Spleen (tissue), 11 donors: ENCODE measurements around the gene TM9SF3. TPM values are rescaled to one million over a fixed set of nuclear protein-coding genes. Genes with fewer than 3 reads are reported as not detected.

Source experiments
- DNase-seq: peaks from one replicate; pipeline ENCODE4 v3.0.0-alpha.2; 2020
- H3K27ac ChIP-seq, 8 donors: fragments of 200-600 bp; sonication (generic) in 7 of 8; 1 replicate in 4 of 8; 2 replicates in 4 of 8; pipeline versions ENCODE4 v1.5.0 to v1.8.0; 2016 to 2021; ENCODE audit warnings: inconsistent platforms in 4 of 8, mild to moderate bottlenecking in 4 of 8, moderate library complexity in 1 of 8
- H3K27me3 ChIP-seq, 7 donors: fragments of 200-600 bp; sonication (generic) in 6 of 7; replicated peaks in 1 of 7; 1 replicate in 4 of 7; 2 replicates in 3 of 7; pipeline versions ENCODE4 v1.5.0 to v1.8.0; 2016 to 2021; ENCODE audit warnings: inconsistent platforms in 3 of 7, mild to moderate bottlenecking in 1 of 7
- H3K36me3 ChIP-seq, 6 donors: fragments of 200-600 bp; sonication (generic) in 5 of 6; 1 replicate in 4 of 6; 2 replicates in 2 of 6; pipeline versions ENCODE4 v1.5.0 to v1.8.0; 2016 to 2021; ENCODE audit warnings: inconsistent platforms in 2 of 6
- H3K4me1 ChIP-seq, 6 donors: fragments of 200-600 bp; sonication (generic) in 5 of 6; 1 replicate in 3 of 6; 2 replicates in 3 of 6; pipeline versions ENCODE4 v1.5.0 to v1.8.0; 2016 to 2021; ENCODE audit warnings: inconsistent platforms in 3 of 6
- H3K4me3 ChIP-seq, 8 donors: fragments of 200-600 bp; sonication (generic) in 7 of 8; 1 replicate in 4 of 8; 2 replicates in 4 of 8; pipeline versions ENCODE4 v1.5.0 to v1.8.0; 2016 to 2021; ENCODE audit warnings: inconsistent platforms in 4 of 8, mild to moderate bottlenecking in 4 of 8, moderate library complexity in 2 of 8
- H3K9me3 ChIP-seq, 8 donors: fragments of 200-600 bp; sonication (generic) in 7 of 8; 1 replicate in 4 of 8; 2 replicates in 4 of 8; pipeline versions ENCODE4 v1.5.0 to v1.8.0; 2016 to 2021; ENCODE audit warnings: inconsistent platforms in 4 of 8
- POLR2A ChIP-seq, 3 donors: fragments of 450-650 bp; IDR thresholded peaks; one replicate each; pipeline ENCODE4 v1.5.1; 2017; ENCODE audit warnings: antibody characterized with exemption in 3 of 3, mild to moderate bottlenecking in 1 of 3
- POLR2AphosphoS5 ChIP-seq, 3 donors: sonication (generic); formaldehyde crosslinking; IDR thresholded peaks; one replicate each; pipeline ENCODE4 v1.5.1; 2017; ENCODE audit warnings: antibody characterized with exemption in 3 of 3
- WGBS, 5 donors: extraction: QIAGEN DNeasy Blood & Tissue Kit in 3 of 5; methylation state at CpG; one replicate each; pipeline versions ENCODE4 v1.1.5 to v1.1.7; 2013 to 2018; 5-methylcytosine and 5-hydroxymethylcytosine counted together
- intact Hi-C: fragments of 100-400 bp; cut with DNase I; formaldehyde crosslinking; loops from one replicate; pipeline ENCODE4 v1.15.0; 2023; ENCODE audit warnings: low total_unique reads
- polyA plus RNA-seq, 3 donors: library from polyadenylated mRNA; stranded (reverse); fragments of 200-250 nt; gene quantifications; one replicate each; pipeline ENCODE4 v1.2.1, GENCODE V29; 2013
- total RNA-seq, 7 donors: library from RNA; depleted of rRNA in 3 of 7; stranded (reverse); fragments of >200 nt in 3 of 7; fragmentation: NEBNext Ultra II Directional in 4 of 7; extraction: Animal tissue kit (Norgen Biotek cat#: 25700) in 4 of 7; gene quantifications; one replicate each; pipeline versions ENCODE4 v1.1.0 to v1.2.1, GENCODE V29; 2016 to 2021
- TF ChIP-seq, protein P1 (sequence below), 11 experiments: fragments of 200-600 bp in 7 of 11; fragments of 450-650 bp in 4 of 11; sonication (generic) in 4 of 11; IDR thresholded peaks in 8 of 11; conservative IDR thresholded peaks in 3 of 11; 1 replicate in 7 of 11; 2 replicates in 4 of 11; pipeline versions ENCODE4 v1.4.0 to v1.8.0; 2016 to 2021; ENCODE audit warnings: antibody characterized with exemption in 11 of 11, inconsistent platforms in 4 of 11, mild to moderate bottlenecking in 1 of 11
- donor health status: healthy with polysubstance abuse.
- donor health status: DM: no; HTN: no; CAD: no; lungs with moderate emphysema.
- donor health status: DM: no; HTN: no; CAD: no.
- donor health status: Bipolar disorder and iron deficiency.
- donor health status: healthy.
- donor health status: DM: no; HTN: no; CAD: no.
- donor health status: DM: yes; HTN: yes; CAD: no.

TM9SF3 gene
- total and polyA plus RNA-seq, 10 donors, result 13.2 to 107 (median 76.7) TPM

DNA sequence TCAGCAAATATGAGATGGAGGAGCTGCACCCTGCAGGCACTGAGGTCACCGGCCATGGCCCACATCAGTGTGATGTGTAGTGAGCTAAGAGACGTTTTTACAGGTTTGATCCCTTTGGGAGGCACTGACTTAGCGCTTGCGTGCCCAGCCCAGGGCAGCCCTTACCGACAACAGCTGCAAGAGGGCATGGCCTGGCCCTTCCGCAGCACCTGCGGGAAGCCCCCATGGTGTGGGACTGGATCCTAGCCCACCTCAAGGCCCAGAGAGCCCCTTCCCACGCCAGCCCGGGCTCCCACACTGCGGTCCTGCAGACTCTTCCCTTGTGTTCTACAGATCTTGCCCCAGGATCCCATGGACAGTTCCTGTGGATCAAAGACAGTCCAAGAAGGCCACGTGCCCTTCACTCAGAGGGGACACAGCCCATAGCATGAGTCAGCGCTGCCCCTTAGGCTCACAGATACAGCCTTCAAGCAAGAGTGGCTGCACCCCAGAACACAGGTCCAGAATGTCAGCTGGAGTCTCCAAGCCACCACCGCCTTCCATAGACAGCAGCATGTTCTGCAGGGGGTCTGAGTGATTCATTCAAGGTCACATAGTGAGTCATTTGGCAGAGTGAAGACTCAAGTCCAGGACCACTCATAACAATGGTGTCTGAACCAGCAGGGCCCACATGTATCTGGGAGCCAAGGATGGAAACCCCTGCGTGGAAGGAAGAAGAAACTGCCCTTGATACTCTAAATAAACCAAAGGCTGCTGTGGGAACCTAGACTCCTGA lies 98.5 kb downstream of the TM9SF3 start:
- TF ChIP-seq POLR2A (IDR thresholded peaks at IDR 0.05), result no peak
- no peak overlapping the region for H3K27ac ChIP-seq
- no peak overlapping the region for H3K4me3 ChIP-seq
- intact Hi-C loops, result no loop called here
- H3K4me1 ChIP-seq, result no peaks in the 10 kb centered on the region
- no peaks in the 10 kb centered on the region for H3K9me3 ChIP-seq
- H3K27me3 ChIP-seq, result peaks cover 0 to 5% (median 0%) of the 10 kb centered on the region in 7 donors
- WGBS, 5 donors, result 85 to 91% (median 86%) methylated on average over 9 to 14 of the region's 14 CpGs
- H3K36me3 ChIP-seq, result no peaks in the 10 kb centered on the region
- DNase-seq, result no peak

DNA sequence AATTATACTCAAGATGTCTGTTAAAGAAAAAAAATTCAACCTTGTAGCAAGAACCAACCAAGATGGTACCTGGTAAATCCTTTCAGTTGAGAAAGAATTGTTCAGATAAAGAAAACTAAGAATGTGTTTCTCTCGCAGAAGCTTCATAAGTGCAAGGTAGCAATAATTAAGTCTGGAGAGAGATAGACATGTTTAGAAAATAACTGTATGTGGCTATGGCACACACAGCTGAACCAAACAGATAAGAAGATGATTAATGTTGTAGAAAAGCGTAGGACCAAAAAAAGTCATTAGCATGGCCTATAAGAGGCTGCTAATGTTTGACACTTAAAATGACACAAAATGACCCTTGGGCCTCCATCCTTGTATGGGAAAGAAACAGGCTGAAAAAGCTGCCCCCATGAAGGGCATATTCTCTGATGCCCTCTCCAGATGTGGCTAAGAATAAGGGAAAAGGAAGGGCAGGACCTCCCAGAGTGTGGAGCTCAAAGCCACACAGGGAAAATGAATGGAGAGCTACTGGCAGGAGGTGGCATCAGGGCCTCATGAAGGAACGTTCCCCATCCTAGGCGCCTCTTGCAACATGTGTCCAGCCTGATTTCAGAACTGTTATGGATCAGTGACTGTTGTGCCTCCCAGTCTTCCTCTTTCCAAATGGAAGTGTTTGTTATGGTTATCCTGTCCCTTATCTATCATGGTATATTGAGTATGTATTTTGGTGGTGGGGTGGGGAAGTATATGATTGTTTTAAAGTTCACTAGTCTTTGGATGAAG lies 103.8 kb downstream of the TM9SF3 start:
- Histone ChIP-seq H3K4me1 (no peaks in the 10 kb centered on the region), H3K4me3 (no peak overlapping the region), H3K27me3 (peaks cover 0 to 18% (median 0%) of the 10 kb centered on the region in 7 donors), H3K36me3 (no peaks in the 10 kb centered on the region), H3K9me3 (no peaks in the 10 kb centered on the region), H3K27ac (no peak overlapping the region)
- intact Hi-C loops, result no loop called here
- no peak for DNase-seq
- TF ChIP-seq POLR2AphosphoS5 (IDR thresholded peaks at IDR 0.05), result no peak
- no peak for TF ChIP-seq POLR2A (IDR thresholded peaks at IDR 0.05)
- TF ChIP-seq, protein P1, sequence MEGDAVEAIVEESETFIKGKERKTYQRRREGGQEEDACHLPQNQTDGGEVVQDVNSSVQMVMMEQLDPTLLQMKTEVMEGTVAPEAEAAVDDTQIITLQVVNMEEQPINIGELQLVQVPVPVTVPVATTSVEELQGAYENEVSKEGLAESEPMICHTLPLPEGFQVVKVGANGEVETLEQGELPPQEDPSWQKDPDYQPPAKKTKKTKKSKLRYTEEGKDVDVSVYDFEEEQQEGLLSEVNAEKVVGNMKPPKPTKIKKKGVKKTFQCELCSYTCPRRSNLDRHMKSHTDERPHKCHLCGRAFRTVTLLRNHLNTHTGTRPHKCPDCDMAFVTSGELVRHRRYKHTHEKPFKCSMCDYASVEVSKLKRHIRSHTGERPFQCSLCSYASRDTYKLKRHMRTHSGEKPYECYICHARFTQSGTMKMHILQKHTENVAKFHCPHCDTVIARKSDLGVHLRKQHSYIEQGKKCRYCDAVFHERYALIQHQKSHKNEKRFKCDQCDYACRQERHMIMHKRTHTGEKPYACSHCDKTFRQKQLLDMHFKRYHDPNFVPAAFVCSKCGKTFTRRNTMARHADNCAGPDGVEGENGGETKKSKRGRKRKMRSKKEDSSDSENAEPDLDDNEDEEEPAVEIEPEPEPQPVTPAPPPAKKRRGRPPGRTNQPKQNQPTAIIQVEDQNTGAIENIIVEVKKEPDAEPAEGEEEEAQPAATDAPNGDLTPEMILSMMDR (IDR thresholded peaks at IDR 0.05 in 8 of 11, conservative IDR thresholded peaks at IDR 0.05 in 3 of 11), result no peak
- 66 to 82% (median 68%) methylated on average over 4 of the region's 4 CpGs for WGBS, 5 donors

DNA sequence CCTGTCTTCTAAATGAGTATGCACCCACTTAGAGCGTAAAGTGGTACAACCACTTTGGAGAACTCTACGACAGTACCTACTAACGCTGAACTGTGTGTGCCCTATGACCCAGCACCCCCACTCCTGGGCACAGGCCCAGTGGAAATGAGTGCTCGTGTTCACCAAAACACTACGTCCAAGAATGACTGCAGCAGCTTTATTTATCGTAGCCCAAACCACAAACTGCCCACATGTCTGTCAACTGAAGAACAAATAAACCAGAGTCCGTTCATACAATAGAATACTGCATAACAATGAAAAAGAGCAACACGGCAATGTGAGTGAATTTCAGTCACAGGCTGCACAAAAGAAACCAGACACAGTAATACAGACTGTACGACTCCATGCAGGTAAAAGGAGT lies 108.5 kb downstream of the TM9SF3 start:
- no peak for DNase-seq
- WGBS, 5 donors, result 74 to 81% (median 79%) methylated on average over 9 of the region's 9 CpGs
- intact Hi-C loops, result no loop called here
- TF ChIP-seq POLR2AphosphoS5 (IDR thresholded peaks at IDR 0.05) (no peak), POLR2A (IDR thresholded peaks at IDR 0.05) (no peak)
- TF ChIP-seq, protein P1 (IDR thresholded peaks at IDR 0.05 in 8 of 11, conservative IDR thresholded peaks at IDR 0.05 in 3 of 11), result no peak
- no peaks in the 10 kb centered on the region for H3K9me3 ChIP-seq
- no peaks in the 10 kb centered on the region for H3K36me3 ChIP-seq
- peaks cover 0 to 19% (median 0%) of the 10 kb centered on the region in 7 donors for H3K27me3 ChIP-seq
- H3K27ac ChIP-seq, result no peak overlapping the region
- no peak overlapping the region for H3K4me3 ChIP-seq
- H3K4me1 ChIP-seq, result no peaks in the 10 kb centered on the region

DNA sequence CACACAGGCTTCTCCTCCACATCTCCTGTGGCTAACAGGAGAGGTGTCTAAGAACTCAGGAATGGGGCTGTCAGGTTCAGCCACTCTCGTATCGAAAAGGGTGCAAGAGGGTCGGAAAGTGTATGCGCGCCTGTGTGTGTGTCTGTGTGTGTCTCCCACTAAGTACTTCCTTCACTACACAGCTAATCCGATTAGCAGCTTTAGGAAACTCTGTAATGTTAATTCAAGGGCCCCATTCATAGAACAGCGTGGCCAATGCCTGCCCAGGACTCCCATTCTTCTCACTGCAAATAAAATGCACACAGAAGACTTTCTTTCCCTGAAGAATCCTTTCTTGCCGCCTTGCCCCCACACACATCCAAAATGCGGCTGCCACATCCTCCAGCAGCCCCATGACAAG lies 112.9 kb downstream of the TM9SF3 start:
- H3K36me3 ChIP-seq, result no peaks in the 10 kb centered on the region
- H3K4me1 ChIP-seq, result no peaks in the 10 kb centered on the region
- TF ChIP-seq POLR2A (IDR thresholded peaks at IDR 0.05) (no peak), POLR2AphosphoS5 (IDR thresholded peaks at IDR 0.05) (no peak)
- TF ChIP-seq, protein P1 (IDR thresholded peaks at IDR 0.05 in 8 of 11, conservative IDR thresholded peaks at IDR 0.05 in 3 of 11), result no peak
- no peak overlapping the region for H3K27ac ChIP-seq
- H3K27me3 ChIP-seq, result peaks cover 0 to 16% (median 0%) of the 10 kb centered on the region in 7 donors
- DNase-seq, result no peak
- intact Hi-C loops, result no loop called here
- 75 to 87% (median 77%) methylated on average over 9 of the region's 9 CpGs for WGBS, 5 donors
- no peaks in the 10 kb centered on the region for H3K9me3 ChIP-seq
- no peak overlapping the region for H3K4me3 ChIP-seq
